Neural progenitor cell (in vitro differentiated cells): ENCODE measurements around the gene AFMID.

Experiments used
- EZH2 ChIP-seq: fragments of 200-600 bp; sonication (generic); IDR thresholded peaks from 2 replicates; pipeline ENCODE4 v1.6.1; 2017; ENCODE audit warnings: antibody characterized with exemption, mild to moderate bottlenecking, moderate library complexity
- EZH2phosphoT487 ChIP-seq: fragments of 200-600 bp; sonication (generic); IDR thresholded peaks from 2 replicates; pipeline ENCODE4 v1.6.1; 2017; ENCODE audit warnings: antibody characterized with exemption
- TF ChIP-seq, protein P1 (sequence below): fragments of 200-600 bp; sonication (generic); IDR thresholded peaks from 2 replicates; pipeline ENCODE4 v1.5.1; 2017; ENCODE audit warnings: antibody characterized with exemption, mild to moderate bottlenecking

DNA sequence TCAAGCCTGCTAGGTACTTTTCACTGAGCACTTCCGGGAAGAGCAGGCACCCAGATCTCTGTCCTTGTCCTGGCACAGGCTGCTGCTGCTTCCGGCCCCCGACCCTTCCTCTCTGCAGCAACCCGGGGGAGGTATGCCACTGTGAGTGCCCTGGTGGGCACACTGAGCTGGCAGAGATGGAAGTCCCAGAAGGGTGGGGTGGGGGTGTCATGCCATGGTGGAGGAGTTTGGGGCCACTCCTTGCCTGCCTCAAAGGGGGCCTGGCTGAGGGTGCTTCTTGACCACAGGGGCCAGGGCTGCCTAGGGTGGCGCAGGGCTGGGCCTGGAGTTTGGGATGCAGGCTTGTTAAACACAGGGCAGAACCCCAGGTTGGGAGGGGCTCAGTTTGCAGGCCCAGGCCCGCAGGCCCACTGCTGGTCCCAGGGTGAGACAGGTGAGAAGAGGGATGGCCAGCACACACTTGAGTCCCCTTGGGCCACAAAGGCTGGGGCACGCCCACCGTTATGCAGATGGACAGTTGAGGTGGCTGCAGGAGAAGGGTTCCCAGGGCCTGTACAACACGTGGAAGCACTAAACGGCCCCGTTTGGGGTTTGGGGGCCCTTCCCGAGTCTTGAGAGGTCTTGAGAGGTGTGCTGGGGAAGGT is 53.0 kb downstream of the AFMID start:
- TF ChIP-seq, protein P1, sequence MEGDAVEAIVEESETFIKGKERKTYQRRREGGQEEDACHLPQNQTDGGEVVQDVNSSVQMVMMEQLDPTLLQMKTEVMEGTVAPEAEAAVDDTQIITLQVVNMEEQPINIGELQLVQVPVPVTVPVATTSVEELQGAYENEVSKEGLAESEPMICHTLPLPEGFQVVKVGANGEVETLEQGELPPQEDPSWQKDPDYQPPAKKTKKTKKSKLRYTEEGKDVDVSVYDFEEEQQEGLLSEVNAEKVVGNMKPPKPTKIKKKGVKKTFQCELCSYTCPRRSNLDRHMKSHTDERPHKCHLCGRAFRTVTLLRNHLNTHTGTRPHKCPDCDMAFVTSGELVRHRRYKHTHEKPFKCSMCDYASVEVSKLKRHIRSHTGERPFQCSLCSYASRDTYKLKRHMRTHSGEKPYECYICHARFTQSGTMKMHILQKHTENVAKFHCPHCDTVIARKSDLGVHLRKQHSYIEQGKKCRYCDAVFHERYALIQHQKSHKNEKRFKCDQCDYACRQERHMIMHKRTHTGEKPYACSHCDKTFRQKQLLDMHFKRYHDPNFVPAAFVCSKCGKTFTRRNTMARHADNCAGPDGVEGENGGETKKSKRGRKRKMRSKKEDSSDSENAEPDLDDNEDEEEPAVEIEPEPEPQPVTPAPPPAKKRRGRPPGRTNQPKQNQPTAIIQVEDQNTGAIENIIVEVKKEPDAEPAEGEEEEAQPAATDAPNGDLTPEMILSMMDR: no peak
- TF ChIP-seq EZH2: no peak
- TF ChIP-seq EZH2phosphoT487: no peak
